HCT116 (cell line): ENCODE data around the gene GCSAM. TPM values are rescaled to one million over a fixed set of nuclear protein-coding genes. Genes with fewer than 3 reads are reported as not detected.

ENCODE experiments used
- ATAC-seq: fragments of 200-7000 bp; cut with Tn5 transposase; 2 replicates; pipeline ENCODE4 v1.9.1; 2020; ENCODE audit warnings: mild to moderate bottlenecking, moderate library complexity
- BruUV-seq: library from RNA; stranded (reverse); fragments of 400-500 nt; replicated peaks from 2 replicates; lab custom pipeline; 2021; lab: Mats Ljungman, UMichigan
- CTCF ChIA-PET: fragments of 300-600 bp; sonication (Branson Sonifier 250); formaldehyde crosslinking; loops from one replicate; lab custom pipeline; 2021; ENCODE audit warnings: antibody characterized with exemption; lab: Charles Lee
- POLR2A ChIA-PET: fragments of 300-600, 350-600 bp; sonication (Branson Sonifier 250); formaldehyde crosslinking; loops from one replicate; lab custom pipeline; 2021; ENCODE audit warnings: antibody characterized with exemption; lab: Charles Lee
- RAD21 ChIA-PET, 2 experiments: fragments of 300-600 bp; sonication (Branson Sonifier 250); formaldehyde crosslinking; loops; one replicate each; lab custom pipeline; 2023; ENCODE audit warnings: low total read pairs in 2 of 2; ENCODE audit not compliant: uncharacterized antibody in 2 of 2, unreplicated experiment in 2 of 2, low non-redundant PET in 1 of 2; lab: Charles Lee
- DNase-seq: peaks from one replicate; pipeline ENCODE4 v3.0.0-alpha.2; 2010; ENCODE audit warnings: low read depth, low spot score
- H2AFZ ChIP-seq: fragments of 200-600 bp; shearing (Covaris generic), sonication (generic); 2 replicates; pipeline ENCODE4 v1.6.1; 2017; ENCODE audit warnings: low read depth, mixed run types, mixed read lengths, antibody characterized with exemption, low read length; ENCODE audit not compliant: poor library complexity, severe bottlenecking
- H3K27ac ChIP-seq: 2 replicates; pipeline ENCODE4 v1.5.1; 2012; ENCODE audit warnings: low read depth, low read length
- H3K27me3 ChIP-seq: fragments of 200-600 bp; sonication (generic); 2 replicates; pipeline ENCODE4 v1.6.1; 2016; ENCODE audit warnings: mixed run types, low read length, mixed read lengths; ENCODE audit not compliant: insufficient read depth
- H3K36me3 ChIP-seq, 2 experiments: fragments of 200-500 bp in 1 of 2; fragments of 200-600 bp in 1 of 2; sonication (Bioruptor generic) in 1 of 2; sonication (generic) in 1 of 2; 2 replicates each; pipeline versions ENCODE4 v1.5.1 to v1.6.1; 2014 to 2016; ENCODE audit warnings: low read length in 2 of 2, inconsistent platforms in 1 of 2, mixed read lengths in 1 of 2, mixed run types in 1 of 2; ENCODE audit not compliant: insufficient read depth in 2 of 2, control insufficient read depth in 1 of 2
- H3K4me1 ChIP-seq, 2 experiments: fragments of 200-600 bp in 1 of 2; sonication (generic) in 1 of 2; 2 replicates each; pipeline versions ENCODE4 v1.5.1 to v1.6.1; 2012 to 2017; ENCODE audit warnings: low read length in 2 of 2, inconsistent platforms in 1 of 2, mild to moderate bottlenecking in 1 of 2, mixed read lengths in 1 of 2, mixed run types in 1 of 2, moderate library complexity in 1 of 2; ENCODE audit not compliant: insufficient read depth in 2 of 2, control insufficient read depth in 1 of 2
- H3K4me2 ChIP-seq: fragments of 200-600 bp; sonication (generic); 2 replicates; pipeline ENCODE4 v1.6.1; 2017; ENCODE audit warnings: mixed run types, low read length, mixed read lengths
- H3K4me3 ChIP-seq, 2 experiments: fragments of 200-600 bp in 1 of 2; sonication (generic) in 1 of 2; replicated peaks in 1 of 2; 2 replicates each; pipeline ENCODE4 v1.5.1; 2011 to 2016; ENCODE audit warnings: low read length in 2 of 2, control low read depth in 1 of 2, low read depth in 1 of 2, mild to moderate bottlenecking in 1 of 2, mixed read lengths in 1 of 2, mixed run types in 1 of 2
- H3K79me2 ChIP-seq: fragments of 200-600 bp; sonication (generic); 2 replicates; pipeline ENCODE4 v1.6.1; 2017; ENCODE audit warnings: mild to moderate bottlenecking, mixed run types, low read length, moderate library complexity, mixed read lengths; ENCODE audit not compliant: insufficient read depth
- H3K9ac ChIP-seq: fragments of 200-600 bp; sonication (generic); 2 replicates; pipeline ENCODE4 v1.6.1; 2016; ENCODE audit warnings: low read length, mixed read lengths
- H3K9me2 ChIP-seq: fragments of 200-600 bp; sonication (generic), shearing (Covaris generic); 2 replicates; pipeline ENCODE4 v1.6.1; 2017; ENCODE audit warnings: mixed run types, mild to moderate bottlenecking, moderate library complexity; ENCODE audit not compliant: insufficient read depth
- H3K9me3 ChIP-seq, 2 experiments: fragments of 200-500 bp in 1 of 2; fragments of 200-600 bp in 1 of 2; sonication (Bioruptor generic) in 1 of 2; sonication (generic) in 1 of 2; 2 replicates each; pipeline ENCODE4 v1.6.1; 2014 to 2017; ENCODE audit warnings: low read length in 2 of 2, mixed read lengths in 2 of 2, inconsistent platforms in 1 of 2, low read depth in 1 of 2, mild to moderate bottlenecking in 1 of 2, mixed run types in 1 of 2, moderate library complexity in 1 of 2; ENCODE audit not compliant: control insufficient read depth in 1 of 2, insufficient read depth in 1 of 2
- H4K20me1 ChIP-seq: fragments of 200-600 bp; sonication (generic), shearing (Covaris generic); 2 replicates; pipeline ENCODE4 v1.6.1; 2017; ENCODE audit warnings: mixed run types, mild to moderate bottlenecking, moderate library complexity; ENCODE audit not compliant: insufficient read depth
- CBX3 ChIP-seq: IDR thresholded peaks from 2 replicates; pipeline ENCODE4 v1.6.1; 2012; ENCODE audit warnings: low read depth
- CEBPB ChIP-seq: IDR thresholded peaks from 2 replicates; pipeline ENCODE4 v1.6.1; 2012; ENCODE audit warnings: low read depth
- EGR1 ChIP-seq: IDR thresholded peaks from 2 replicates; pipeline ENCODE4 v1.6.1; 2012; ENCODE audit warnings: low read depth
- ELF1 ChIP-seq: IDR thresholded peaks from 2 replicates; pipeline ENCODE4 v1.6.1; 2012; ENCODE audit warnings: low read depth, borderline replicate concordance
- EZH2 ChIP-seq: fragments of 200-600 bp; sonication (generic); IDR thresholded peaks from 2 replicates; pipeline ENCODE4 v1.6.1; 2017; ENCODE audit warnings: antibody characterized with exemption, mixed run types
- EZH2phosphoT487 ChIP-seq: fragments of 200-600 bp; IDR thresholded peaks from 2 replicates; pipeline ENCODE4 v1.6.1; 2018; ENCODE audit warnings: antibody characterized with exemption, borderline replicate concordance
- JUND ChIP-seq: IDR thresholded peaks from 2 replicates; pipeline ENCODE4 v1.6.1; 2012
- POLR2A ChIP-seq: IDR thresholded peaks from 2 replicates; pipeline ENCODE4 v1.7.0; 2011; ENCODE audit warnings: borderline replicate concordance; ENCODE audit not compliant: insufficient read depth, insufficient read length; ENCODE audit errors: extremely low read depth
- RAD21 ChIP-seq: IDR thresholded peaks from 2 replicates; pipeline ENCODE4 v1.6.1; 2012; ENCODE audit warnings: low read depth, mild to moderate bottlenecking
- SIN3A ChIP-seq: IDR thresholded peaks from 2 replicates; pipeline ENCODE4 v1.6.1; 2012; ENCODE audit warnings: low read depth
- SRF ChIP-seq: IDR thresholded peaks from 2 replicates; pipeline ENCODE4 v1.6.1; 2012; ENCODE audit warnings: low read depth
- YY1 ChIP-seq: IDR thresholded peaks from 2 replicates; pipeline ENCODE4 v1.6.1; 2011; ENCODE audit warnings: low read length, low read depth, moderate library complexity, mild to moderate bottlenecking; ENCODE audit not compliant: insufficient replicate concordance; ENCODE audit errors: extremely low read depth
- ZFX ChIP-seq: fragments of 450-650 bp; IDR thresholded peaks from 2 replicates; pipeline ENCODE4 v1.6.1; 2017
- ZNF274 ChIP-seq: fragments of 200-500 bp; sonication (Bioruptor generic); IDR thresholded peaks from 2 replicates; pipeline ENCODE4 v1.6.1; 2014; ENCODE audit warnings: mild to moderate bottlenecking, low read depth, low read length, inconsistent platforms
- intact Hi-C: fragments of 100-400 bp; cut with micrococcal nuclease; formaldehyde crosslinking; loops from 2 replicates; pipeline ENCODE4 v1.10.0; 2022
- total RNA-seq: library from RNA; stranded (reverse); gene quantifications from one replicate; pipeline ENCODE4 v1.2.1, GENCODE V29; 2021; ENCODE audit not compliant: unreplicated experiment
- TF ChIP-seq, protein P1 (sequence below): IDR thresholded peaks from 2 replicates; pipeline ENCODE4 v1.6.1; 2012

GCSAM gene
- total RNA-seq, 1 experiment from 2014 or later: not detected

DNA sequence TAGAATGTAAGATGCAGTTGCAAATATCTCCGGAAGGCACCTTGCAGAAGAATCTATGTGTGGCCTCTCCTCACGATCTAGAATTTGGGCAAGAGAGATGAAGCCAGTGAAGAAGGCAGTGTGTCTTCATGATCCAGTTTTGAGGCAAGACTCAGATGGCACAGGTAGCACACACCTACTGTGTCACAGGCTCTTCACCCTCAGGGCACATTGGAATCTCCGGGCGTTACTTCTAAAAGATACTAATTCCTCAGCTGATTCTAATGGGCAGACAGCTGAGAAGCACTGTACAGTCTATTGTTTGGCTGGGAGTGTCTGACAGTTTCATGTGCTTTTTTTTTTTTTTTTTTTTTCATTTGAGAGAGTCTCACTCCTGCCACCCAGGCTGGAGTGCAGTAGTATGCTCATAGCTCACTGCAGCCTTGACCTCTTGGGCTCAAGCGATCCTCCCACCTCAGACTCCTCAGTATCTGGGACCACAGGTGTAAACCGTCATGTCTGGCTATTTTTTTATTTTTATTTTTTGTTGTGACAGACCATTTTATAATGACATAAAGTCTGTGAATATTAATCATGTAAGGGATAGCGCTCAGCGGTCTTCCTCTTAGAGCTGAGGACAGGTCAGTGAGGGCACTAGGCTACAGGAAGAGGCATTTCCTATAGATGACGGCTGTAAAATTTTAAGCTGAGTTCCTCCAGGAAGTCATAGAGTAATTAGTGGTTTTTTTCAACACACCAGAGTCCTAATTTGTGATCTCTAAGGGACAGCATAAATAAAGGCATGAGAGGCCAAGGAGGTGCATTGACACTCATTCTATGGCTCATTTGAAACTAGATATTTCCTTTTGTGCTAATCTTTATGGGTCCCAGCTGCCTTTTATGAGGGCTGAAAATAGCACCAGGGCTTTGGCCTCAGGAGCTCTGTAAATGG is 42.8 kb downstream of the GCSAM start:
- peaks cover 75% of the 10 kb centered on the region for H3K79me2 ChIP-seq
- H3K36me3 ChIP-seq: peaks cover 0 to 9% of the 10 kb centered on the region in 2 experiments; a peak in 1 of 4 replicates
- H3K4me3 ChIP-seq: no peak overlapping the region
- ChIA-PET CTCF (no interaction called here), POLR2A (no interaction called here), RAD21 (no interaction called here)
- no peak overlapping the region for H3K4me2 ChIP-seq
- H3K27me3 ChIP-seq: no peaks in the 10 kb centered on the region
- H3K9ac ChIP-seq: no peak overlapping the region
- intact Hi-C loops: no loop called here
- H3K4me1 ChIP-seq: peaks cover 23 to 33% of the 10 kb centered on the region in 2 experiments
- DNase-seq: no peak
- TF ChIP-seq CEBPB (no peak), CBX3 (no peak), SRF (no peak), JUND (no peak), RAD21 (no peak), ZFX (no peak), EZH2 (no peak), ZNF274 (no peak), SIN3A (no peak), YY1 (no peak), POLR2A (no peak), EZH2phosphoT487 (no peak), ELF1 (no peak), EGR1 (no peak)
- TF ChIP-seq, protein P1, sequence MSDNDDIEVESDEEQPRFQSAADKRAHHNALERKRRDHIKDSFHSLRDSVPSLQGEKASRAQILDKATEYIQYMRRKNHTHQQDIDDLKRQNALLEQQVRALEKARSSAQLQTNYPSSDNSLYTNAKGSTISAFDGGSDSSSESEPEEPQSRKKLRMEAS: no peak
- H3K27ac ChIP-seq: no peak overlapping the region
- BruUV-seq: no TSS peak
- no peaks in the 10 kb centered on the region for H3K9me2 ChIP-seq
- no peaks in the 10 kb centered on the region for H4K20me1 ChIP-seq
- no peak overlapping the region for H2AFZ ChIP-seq
- H3K9me3 ChIP-seq: no peaks in the 10 kb centered on the region
- ATAC-seq: no peak
